ACHN (cell line): Measurements from ENCODE around the gene HES2.
"Not testable (repeated sequence)": the region's sequence is repeated elsewhere in the genome, so short reads cannot be mapped to it uniquely, and the experiment has no call there.

ENCODE experiments used
- DNase-seq: peaks from one replicate; pipeline ENCODE4 v3.0.0-alpha.2; 2015
- in situ Hi-C: cut with HindIII; loops from 2 replicates; pipeline ENCODE4 v1.10.0; 2017; ENCODE audit warnings: low sequenced_read_pairs, low pct_ligation_motif_present, low pct_unique_long_range_greater_than_20kb

Gene HES2

DNA sequence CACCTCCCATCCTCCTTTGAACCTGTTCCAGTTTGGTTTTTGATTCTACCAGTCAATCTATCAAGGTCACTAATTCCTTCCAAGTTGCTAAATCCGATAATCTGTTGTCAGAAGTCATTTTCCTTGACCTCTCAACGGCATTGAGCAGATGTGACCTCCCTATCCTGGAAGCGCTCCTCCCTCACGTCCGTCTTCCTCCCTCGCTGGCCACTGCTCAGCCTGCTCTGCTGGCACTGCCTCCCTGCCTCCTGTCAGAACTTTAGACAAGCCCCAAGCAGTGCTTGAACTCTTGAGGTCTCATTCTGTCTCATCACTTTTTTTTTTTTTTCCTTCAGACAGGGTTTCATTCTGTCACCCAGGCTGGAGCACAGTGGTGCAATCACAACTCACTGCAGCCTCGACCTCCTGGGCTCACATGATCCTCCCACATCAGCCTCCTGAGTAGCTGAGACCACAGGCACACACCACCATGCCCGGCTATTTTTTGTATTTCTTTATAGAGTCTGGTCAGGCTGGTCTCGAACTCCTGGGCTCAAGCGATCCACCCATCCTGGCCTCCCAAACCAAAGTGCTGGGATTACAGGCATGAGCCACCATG is 21.8 kb downstream of the HES2 start:
- DNase-seq: no peak
- in situ Hi-C loops: no loop called here

- no peak for DNase-seq
- in situ Hi-C loops: no loop called here
These were observed 22.7 kb downstream of the HES2 start for GRCh38 chr1:6396998-6397397.

GRCh38 chr1:6395781-6396244 is 23.9 kb downstream of the HES2 start:
- in situ Hi-C loops, DNase-seq: not testable (repeated sequence)

DNA sequence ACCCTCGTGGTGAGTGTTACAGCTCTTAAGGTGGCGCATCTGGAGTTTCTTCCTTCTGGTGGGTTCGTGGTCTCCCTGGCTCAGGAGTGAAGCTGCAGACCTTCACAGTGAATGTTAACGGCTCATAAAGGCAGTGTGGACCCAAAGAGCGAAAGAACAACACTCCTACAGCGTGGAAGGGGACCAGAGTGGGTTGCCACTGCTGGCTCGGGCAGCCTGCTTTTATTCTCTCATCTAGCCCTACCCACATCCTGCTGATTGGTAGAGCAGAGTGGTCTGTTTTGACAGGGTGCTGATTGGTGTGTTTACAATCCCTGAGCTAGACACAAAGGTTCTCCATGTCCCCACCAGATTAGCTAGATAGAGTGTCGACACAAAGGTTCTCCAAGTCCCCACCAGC is 24.6 kb downstream of the HES2 start:
- in situ Hi-C loops: not testable (repeated sequence)

GRCh38 chr1:6393400-6394187 is 26.1 kb downstream of the HES2 start, which contains the start of gene ACOT7:
Gene ACOT7, minus strand, starts transcription at chr1:6393767. Its CDS starts 368 bp downstream, at chr1:6393399.
- in situ Hi-C loops: no loop called here
- DNase-seq: peak; percentile 83

More for the DNA sequence above, 24.6 kb downstream of the HES2 start:
- not testable (repeated sequence) for DNase-seq

DNA sequence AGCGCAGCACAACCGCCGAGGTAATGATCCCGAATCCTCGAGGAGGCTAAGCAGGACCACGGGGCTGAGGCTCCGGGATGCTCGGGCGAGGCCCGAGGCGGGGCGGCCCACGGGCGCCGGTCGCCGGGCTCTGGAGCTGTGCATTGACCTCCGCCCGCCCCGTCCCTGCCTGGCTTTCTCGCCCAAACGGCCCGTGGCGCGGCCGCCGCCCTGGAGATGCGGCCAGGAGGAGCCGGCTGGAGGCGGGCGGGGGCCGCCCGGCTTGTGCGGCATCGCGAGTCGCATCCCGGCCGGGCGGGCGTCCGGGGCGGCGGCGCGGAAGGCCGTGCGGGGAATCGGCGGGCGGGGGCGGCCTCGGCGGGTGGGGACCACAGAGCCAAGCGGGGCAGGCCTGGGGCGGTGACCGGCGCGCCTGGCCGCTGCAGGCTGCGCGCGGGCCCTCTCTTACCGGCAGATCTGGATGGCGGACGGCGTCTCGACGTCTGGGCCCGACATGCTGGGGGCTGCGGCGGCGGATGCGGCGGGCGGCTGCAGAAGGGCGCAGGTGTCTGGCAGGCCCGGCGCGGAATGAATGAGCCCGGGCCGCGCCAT is 26.8 kb downstream of the HES2 start:
- DNase-seq: no peak
- in situ Hi-C loops: no loop called here

GRCh38 chr1:6391951-6392808 is 27.5 kb downstream of the HES2 start:
- no peak for DNase-seq
- in situ Hi-C loops: no loop called here

GRCh38 chr1:6389971-6390370 is 29.7 kb downstream of the HES2 start:
- DNase-seq: no peak
- in situ Hi-C loops: no loop called here

GRCh38 chr1:6386371-6386949 is 33.3 kb downstream of the HES2 start:
- DNase-seq: peak; percentile 42
- in situ Hi-C loops: no loop called here

- in situ Hi-C loops: no loop called here
- DNase-seq: peak; percentile 60
These were observed 34.1 kb downstream of the HES2 start for GRCh38 chr1:6385488-6386191.

GRCh38 chr1:6384962-6385361 is 34.8 kb downstream of the HES2 start:
- in situ Hi-C loops: no loop called here
- no peak for DNase-seq

- DNase-seq: no peak
- in situ Hi-C loops: no loop called here
These were observed 35.6 kb downstream of the HES2 start for GRCh38 chr1:6384135-6384534.

DNA sequence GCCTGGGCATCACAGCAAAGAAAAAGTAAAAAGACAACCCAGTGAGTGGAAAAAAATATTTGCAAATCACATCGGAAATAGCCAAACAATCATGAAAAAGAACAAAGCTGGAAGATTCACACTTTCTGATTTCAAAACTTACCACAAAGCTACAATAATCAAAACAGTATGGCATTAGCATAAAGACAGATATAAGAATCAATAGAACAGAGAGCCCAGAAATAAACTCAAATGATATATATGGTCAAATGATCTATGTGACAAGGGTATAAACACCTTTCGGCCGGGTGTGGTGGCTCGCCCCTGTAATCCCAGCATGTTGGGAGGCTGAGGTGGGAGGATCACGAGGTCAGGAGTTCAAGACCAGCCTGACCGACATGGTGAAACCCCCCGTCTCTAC is 39.7 kb downstream of the HES2 start:
- no peak for DNase-seq
- in situ Hi-C loops: no loop called here

DNA sequence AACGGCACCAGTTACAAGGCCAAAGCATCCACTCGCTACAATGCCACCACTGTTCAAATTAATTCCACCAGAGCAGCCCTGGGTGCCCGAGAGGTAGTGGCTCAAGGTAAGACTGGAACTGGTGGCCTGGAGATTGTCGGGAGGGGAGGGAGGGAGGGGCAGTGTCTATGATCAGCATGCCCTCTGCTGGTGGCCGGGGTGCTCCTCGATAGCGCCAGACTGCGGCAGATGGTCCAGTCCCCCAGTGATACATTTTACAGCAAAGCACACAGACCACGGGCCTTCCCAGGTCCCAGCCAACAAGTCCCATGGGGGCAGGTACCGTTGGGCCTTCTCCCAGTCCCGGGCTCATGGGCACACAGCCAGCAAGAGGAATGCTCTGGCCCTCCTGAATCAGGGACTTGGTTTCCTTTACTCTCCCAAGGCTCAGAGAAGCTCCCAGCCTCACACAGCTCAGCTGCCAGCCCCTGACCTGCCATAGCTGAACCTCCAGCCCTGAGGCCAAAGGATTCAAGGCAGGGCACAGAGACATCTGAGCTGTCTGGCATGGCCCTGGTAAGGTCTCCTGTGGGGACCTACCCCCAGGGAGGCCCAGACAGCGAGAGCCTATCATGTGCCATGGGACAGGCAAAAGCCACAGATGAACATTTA is 41.5 kb downstream of the HES2 start:
- in situ Hi-C loops: no loop called here
- DNase-seq: no peak

DNA sequence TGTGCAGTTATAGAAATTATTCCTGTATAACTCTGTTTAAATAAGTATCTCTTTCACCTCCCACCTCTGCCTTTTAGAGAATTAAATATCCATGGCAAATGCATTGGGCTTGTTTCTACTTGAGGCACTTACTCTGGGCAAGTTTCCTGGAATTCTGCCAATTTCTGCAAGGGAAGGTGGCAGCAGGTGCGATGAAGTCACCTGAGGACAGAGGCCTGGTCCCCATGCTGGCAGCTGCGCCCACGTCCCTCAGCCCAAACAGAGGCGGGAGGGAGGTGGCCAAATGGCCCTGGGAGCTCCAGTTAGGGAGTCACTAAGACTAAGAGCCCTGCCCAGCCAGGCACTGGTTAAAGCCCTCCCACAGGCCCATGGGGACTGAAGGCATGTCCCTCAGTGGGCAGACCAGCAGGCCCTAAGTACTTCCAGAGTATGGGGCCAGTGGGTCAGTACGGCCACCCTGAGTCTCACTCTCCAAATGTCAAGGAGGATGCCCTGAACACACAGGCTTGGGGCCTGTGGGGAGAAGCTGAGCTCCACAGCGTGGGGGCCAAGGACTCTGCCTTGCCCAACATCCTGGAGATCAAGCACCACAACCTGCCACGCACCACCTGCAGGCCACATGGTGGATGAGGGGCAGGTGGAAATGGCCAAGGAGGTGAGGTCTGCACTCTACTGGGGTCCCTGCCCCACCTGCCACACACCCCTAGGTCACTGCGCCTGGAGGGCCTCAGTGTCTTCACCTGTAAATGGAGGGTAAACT is 45.6 kb downstream of the HES2 start:
- DNase-seq: no peak
- in situ Hi-C loops: no loop called here

DNA sequence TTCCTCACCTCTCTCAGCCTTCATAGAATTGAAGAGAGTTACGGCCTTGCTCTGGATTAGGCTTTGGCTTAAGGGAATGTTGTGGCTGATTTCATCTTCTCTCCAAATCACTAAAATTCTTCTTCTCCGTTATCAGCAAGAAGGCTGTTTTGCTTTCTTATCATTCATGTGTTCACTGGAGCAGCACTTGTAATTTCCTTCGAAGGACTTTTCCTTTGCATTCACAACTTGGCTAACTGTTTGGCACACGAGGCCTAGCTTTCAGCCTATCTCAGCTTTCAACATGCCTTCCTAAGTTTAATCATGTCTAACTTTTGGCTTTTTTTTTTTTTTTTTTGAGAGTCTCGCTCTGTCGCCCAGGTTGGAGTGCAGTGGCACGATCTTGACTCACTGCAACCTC is 47.5 kb downstream of the HES2 start:
- DNase-seq, in situ Hi-C loops: not testable (repeated sequence)

- in situ Hi-C loops: no loop called here
- no peak for DNase-seq
These were observed 49.7 kb downstream of the HES2 start for GRCh38 chr1:6370006-6370405.
